ENCODE results near the gene EEF1G.
"Not testable (repeated sequence)": the region's sequence is repeated elsewhere in the genome, so short reads cannot be mapped to it uniquely, and the experiment has no call there.

The EEF1G gene

DNA sequence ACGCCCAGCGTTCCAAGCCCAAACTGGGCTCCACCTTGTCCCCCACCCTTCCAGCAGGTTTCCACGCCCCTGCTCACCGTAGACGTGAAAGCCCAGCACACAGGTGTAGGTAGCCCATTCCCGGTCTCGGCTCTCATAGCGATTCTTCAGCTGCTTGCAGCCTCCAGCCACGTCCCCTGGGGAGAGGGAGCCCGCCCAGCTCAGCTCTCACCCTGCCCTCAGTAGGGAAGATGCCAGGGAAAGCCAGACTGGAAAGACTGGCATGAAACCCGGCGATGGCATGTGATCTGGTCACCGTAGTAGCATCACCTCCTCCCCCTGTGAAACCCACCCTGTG, 29.3 kb upstream of the EEF1G start:
- no peak for DNase-seq

GRCh38 chr11:62602141-62603071, 28.7 kb upstream of the EEF1G start:
- peak; percentile 66 for DNase-seq

- DNase-seq, result peak; percentile 91
These were observed 27.9 kb upstream of the EEF1G start, which contains the start of gene MTA2 for GRCh38 chr11:62601372-62602140. Gene MTA2 (minus strand): TSS chr11:62601865. CDS start chr11:62601450, 415 bp downstream.

DNA sequence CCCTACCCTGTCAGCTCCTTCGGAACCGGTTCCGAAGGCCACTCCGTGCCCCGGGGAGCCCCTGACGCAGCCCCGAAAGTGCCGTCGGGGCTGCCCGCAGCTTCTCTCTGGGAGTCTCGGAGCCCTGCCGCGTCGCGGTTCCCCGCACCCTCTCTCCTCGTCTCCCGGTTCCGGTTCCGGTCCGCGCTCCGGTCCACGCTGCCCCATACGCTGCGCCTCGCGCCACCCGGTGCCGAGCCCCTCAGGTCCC, 27.4 kb upstream of the EEF1G start:
- no peak for DNase-seq

DNA sequence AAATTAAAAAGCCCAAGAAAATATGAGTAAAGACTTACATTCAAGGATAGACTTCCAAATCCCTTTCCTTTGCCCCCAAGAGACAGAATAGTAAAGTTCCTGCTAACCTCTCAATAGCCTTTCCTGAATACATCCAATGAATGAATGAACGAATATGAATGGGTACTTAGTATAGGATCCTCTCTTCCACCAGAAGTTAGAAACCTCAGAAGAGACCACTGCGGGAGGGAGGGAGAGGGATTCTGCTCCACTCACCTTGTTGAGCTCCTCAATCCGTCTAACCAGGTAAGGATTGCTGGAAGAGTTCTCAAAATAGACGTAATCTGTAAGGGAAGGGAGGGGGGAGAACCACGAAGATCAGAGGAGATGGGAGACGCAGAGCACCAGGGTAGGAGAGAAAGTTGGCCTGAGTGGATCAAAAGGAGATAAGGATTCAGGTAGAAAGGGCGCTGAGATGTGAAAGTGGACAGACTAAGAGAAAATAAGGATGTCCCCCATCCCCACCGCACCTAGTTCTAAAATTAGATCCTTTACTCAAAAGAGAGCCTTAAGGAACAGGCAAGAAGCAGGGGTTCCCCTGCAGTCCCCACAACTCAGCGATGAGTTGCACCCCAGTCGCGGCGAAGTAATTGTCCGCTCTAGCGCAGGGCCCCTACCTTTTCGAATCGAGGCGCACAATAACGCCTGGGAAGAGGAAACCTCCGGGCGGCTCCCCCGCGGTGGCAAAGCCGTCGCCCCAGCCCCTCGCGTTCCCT, 26.9 kb upstream of the EEF1G start:
- no peak for DNase-seq

- DNase-seq, result no peak
These were observed 26.2 kb upstream of the EEF1G start for GRCh38 chr11:62599901-62600300.

- peak; percentile 71 for DNase-seq
These were observed 25.5 kb upstream of the EEF1G start for GRCh38 chr11:62599069-62599696.

DNA sequence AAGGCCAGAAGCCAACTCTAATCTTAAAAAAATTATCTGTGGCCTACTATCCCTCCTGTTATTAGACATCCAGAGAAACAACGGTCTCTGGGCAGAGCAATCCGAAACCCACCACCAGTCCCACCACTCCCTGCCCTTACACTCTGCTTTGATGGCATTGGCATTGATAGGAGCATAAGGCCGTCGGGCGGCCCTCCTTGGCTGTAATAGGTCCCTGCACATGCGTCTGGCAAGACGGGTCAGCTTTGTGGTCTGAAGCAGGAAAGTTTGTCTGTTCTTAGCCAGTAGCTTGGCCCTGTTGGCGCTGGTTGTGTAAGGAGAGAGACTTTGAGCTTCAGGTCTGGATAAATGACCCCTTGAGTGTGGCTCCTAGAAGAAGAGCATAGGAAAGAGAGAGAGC, 21.4 kb upstream of the EEF1G start:
- no peak for DNase-seq

DNA sequence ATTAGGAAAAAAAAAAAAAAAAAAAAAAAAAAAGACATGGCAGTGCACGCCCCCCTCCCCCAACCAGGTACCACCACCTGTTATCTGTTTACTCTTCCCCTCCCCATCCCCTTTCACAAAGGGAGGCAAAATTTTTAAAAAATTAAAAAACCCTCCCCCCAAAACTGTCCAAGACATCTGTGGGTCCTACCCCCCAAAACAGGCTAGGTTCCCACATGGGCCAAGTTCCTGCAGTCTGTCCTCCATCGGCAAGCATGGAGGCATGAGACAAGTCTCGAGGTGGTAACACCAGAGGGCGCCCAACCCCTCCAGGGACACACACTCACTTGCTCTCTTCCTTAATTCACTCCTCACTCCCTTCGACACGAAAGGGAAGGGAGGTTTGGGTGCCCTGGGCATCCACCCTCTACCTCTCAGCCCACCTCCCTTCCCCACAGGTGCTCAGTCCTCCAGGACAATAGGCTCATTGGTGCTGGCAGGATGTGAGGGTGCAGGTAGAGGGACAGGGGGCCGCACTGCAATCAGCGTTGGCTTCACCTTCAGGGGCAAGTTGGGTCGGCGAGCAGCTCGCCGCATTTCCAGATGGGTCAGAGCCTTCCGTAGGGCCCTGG, 19.8 kb upstream of the EEF1G start:
- no peak for DNase-seq

GRCh38 chr11:62592989-62593421, 19.3 kb upstream of the EEF1G start:
- no peak for DNase-seq

DNA sequence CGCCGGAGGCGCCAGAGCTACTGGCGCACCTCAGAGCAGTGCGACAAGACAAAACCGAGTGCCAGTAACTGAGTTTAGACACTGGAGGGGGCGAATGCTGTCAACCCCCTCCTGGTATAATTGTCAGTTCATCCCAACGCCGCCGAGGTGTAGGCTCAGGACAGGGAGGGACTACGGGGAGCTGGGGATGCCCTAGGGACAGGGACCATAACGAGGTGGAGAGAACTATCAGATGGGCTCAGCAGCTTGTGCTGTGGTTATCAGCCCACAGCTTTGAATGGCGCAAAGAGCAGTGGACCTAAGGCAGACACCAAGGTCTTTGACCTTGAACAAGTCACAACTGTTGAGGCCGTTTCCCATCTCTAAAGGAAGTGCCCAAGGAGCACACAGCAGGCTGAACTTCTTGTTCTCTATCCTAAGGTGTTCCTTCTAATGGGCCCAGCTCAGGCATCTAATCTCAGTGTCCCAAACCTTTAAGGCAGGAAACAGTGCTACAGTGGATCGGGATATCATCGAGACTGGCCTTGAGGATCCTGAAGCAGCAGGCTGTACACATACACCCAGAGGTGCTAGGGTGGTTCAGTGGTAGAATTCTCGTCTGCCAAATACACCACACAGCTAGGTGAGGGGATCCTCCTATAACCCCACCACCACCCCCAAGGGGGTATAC, 18.6 kb upstream of the EEF1G start:
- DNase-seq, result peak; percentile 29

DNA sequence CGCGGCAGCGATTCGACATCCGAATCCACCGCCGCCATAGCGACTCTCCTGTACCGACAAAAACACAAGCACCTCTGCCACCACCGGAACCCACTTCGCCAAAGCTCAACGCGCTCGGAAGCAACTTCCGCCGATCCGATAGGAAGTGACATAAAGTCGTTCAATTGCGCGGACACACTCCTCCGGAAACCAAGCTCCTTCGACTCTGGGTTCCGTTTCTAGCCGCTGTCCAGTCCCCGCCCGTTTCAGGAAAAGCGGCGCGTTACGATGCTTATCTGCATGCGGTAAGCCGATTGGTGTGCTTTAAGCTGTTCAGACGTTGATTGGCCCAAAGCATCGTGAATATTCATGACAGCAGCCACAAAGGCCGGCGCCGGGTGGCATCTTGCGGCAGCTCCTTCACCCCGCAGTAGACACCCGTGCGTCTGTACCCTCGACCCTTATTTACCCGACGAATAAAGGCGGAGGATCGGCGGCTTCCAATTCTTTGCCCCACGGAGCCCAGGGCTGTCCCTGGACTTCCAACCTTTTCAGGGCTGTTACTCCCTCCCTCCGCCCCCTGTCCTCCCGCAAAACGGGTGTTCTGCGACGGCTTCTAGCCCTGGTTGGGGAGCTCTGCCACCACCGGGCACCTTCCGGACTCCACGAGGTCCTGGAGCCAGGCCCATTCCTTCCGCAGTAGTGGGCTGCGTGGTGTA, 17.9 kb upstream of the EEF1G start, which contains the start of gene TUT1:
Gene TUT1, minus strand, starts transcription at position 76 of the 698 bp plus-strand sequence. Its CDS starts 38 bp downstream, at position 38.
- DNase-seq, result peak; percentile 99

DNA sequence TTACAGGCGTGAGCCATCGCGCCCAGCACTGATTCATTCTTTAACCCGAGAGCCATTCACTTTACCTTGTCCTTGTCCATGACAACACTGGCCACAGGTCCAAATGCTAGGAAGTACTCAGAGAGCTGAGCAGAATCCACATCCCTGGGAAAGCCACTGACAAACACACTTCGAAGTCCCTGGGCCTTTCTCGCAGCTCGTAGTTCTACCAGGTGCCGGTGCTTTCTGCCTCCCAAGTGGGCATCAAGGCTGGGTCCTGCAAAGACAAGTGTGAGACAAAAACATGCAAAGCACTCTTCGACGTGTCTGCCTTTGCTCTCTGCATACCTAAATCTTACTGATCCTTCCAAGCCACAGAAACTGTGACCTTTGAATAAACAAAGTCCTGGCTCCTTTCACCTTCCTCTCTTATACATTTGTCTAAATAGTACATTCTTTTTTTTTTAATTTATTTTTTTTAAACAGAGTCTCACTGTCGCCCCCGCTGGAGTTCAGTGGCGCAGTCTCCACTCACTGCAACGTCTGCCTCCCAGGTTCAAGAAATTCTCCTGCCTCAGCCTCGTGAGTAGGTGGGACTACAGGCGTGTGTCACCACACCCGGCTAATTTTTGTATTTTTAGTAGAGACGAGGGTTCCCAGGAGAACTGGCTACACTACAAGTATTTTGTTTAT, 15.4 kb upstream of the EEF1G start:
- DNase-seq, result no peak

GRCh38 chr11:62585356-62585755, 11.7 kb upstream of the EEF1G start:
- DNase-seq, result not testable (repeated sequence)

- not testable (repeated sequence) for DNase-seq
These were observed 8.0 kb upstream of the EEF1G start for GRCh38 chr11:62581735-62582134.

- no peak for DNase-seq
These were observed 7.4 kb upstream of the EEF1G start for GRCh38 chr11:62580959-62581715.

DNA sequence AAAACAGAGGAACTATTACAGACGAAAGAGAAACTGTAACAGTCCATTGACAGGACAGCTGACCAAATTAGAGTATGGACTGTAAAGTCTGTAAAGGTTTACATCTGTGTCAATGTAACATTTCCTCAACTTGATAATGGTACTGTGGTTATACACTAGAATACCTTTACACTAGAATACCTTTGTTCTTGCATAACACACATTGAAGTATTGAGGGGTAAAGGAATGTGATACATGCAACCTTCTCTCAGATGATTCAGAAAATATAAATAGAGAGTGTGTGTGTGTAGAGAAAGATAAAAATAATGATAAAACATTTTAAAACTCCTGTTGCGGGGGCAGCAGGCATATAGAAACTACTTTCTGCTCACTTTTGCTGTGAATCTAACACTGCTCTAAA, 5.6 kb upstream of the EEF1G start:
- DNase-seq, result no peak

DNA sequence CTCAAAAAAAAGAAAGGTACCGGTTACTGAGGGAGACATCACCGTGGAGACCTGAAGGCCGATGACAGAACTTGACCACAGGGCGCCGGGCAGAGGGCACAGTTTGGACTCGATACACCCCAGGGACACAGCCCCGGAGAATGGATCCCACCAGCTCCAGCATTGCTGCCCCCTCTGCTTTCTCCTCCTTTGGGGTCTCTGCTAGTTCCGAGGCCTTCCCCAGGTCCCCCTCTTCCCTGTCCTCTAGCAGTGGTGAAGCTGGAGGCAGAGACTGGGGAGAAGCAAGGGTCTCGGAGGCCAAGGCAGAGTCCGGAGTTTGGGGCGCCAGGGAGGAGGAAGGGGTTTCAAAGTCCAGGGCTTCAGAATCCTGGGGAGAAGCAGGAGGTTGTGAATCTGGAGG, 4.8 kb upstream of the EEF1G start:
- no peak for DNase-seq

- no peak for DNase-seq
These were observed 3.5 kb upstream of the EEF1G start for GRCh38 chr11:62577046-62577714.

All from DMS79 treated with DMSO at 0.1 percent for 48 hours (cell line).